GM18520 (cell line): Measurements from ENCODE around the gene TNIP3.
"Not testable (repeated sequence)": the region's sequence is repeated elsewhere in the genome, so short reads cannot be mapped to it uniquely, and the experiment has no call there.

ENCODE experiments used
- ATAC-seq: cut with Tn5 transposase; IDR thresholded peaks from one replicate; pipeline ENCODE4 v1.9.1; 2021; ENCODE audit not compliant: unreplicated experiment

TNIP3 gene

DNA sequence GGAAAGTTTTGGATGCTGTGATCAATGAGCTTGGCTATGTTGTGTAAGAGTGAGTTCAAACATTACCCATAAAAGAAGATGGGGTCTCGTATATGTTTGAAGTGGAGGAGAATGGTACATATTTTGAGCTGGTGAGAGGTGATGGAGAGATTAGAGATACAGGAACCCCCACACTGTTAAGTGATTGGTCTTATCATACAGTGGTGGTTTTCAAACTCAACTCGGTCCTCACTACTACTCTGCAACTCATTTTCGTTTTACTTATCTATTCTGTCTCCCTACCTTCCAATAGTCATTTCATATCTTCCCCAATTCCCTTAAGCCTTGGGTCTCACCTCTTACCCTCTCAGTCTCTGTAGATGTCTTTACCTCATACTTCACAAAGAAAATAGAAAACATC lies 16.4 kb upstream of the TNIP3 start:
- no peak for ATAC-seq

DNA sequence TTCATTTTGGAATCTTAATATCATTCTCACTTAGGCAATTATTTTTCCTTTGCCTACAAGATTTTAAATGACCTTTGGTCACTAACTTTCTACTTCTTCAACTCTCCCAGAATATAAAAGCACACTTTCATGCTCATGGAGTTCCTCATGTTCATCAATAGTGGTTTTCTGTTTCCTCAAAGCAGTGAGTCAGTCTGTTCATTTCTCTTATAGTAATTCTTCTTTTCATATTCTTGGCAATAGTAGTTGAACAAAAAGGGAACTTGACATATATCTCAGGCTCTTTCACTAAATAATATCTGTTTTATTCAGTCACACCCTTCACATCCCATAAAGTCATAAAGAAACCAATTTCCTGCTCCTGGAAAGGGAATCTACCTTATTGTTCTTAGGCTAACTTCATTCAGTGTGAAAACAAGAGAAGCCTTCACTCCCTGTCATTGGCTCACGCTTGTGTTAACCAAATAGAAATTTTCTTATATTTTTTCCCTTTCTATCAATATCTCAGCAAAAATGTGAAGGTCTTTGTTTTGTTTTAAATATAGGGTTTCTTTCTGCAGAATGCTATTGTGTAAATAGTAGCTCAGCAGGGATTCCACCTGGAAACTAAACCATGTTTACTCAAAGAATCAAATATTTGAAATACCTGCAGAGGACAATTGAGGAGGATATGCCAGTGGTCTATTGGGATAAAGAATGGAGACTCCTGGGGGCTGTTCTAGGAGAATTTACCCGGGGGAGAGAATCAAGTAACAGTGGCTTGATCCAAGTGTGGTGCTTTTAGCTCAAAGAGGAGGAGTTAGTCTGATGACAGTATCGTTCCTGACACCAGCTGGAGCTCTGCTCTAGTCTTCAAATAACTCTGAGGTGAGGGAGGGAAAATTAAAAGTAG lies 13.4 kb upstream of the TNIP3 start:
- no peak for ATAC-seq

DNA sequence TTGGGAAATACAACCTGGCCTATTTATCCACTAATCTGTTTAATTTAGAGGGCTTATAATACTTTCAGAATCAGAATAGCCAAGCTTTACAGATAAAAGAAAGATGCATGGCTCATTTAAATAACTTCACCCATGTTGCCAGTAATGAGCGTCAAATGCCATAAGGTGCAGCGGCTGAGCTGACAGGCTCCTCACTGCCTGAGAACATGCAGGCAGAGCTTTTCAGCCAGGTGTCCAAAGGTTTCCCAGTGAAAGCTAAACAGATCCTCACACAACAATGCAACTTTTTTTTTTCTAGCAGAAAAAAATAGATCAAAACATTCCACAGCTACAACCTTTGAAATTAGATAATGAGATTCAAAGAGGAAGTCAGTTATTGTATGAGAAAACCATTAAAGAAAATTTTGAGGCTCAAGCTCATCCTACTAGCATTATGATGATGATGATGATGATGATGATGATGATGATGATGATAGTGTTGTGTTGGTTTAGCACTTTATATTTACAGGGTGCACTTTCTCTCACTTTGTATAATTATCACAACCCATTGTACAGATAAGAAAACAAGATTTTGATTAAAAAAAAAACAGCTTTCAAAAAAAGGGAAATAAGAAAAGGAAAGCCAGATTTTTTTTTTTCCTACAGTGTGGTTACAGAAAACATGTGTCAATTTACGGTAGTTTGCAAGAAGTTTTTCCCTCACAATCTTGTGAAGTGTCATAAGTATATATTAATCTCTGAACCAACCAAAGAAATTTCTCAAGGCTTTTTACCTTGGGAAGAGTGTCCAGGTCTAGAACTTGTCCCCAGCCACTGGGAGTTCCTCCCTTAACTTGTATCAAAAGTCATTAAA lies 12.2 kb upstream of the TNIP3 start:
- ATAC-seq = no peak

DNA sequence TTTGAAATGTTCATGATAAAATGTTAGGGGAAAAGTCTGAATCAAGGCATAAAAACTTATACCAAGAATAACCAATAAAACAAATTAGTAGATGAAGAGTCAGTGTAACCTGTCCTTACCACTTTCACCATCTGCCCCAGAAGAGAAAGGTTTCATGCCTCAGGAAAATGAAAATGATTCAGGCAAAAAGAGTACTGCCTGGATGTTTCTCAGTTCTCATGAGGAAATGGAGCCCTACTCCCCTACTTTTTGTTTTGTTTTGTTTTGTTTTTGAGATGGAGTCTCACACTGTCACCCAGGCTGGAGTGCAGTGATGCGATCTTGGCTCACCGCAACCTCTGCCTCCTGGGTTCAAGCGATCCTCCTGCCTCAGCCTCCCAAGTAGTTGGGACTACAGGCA lies 7.4 kb upstream of the TNIP3 start:
- ATAC-seq = not testable (repeated sequence)

DNA sequence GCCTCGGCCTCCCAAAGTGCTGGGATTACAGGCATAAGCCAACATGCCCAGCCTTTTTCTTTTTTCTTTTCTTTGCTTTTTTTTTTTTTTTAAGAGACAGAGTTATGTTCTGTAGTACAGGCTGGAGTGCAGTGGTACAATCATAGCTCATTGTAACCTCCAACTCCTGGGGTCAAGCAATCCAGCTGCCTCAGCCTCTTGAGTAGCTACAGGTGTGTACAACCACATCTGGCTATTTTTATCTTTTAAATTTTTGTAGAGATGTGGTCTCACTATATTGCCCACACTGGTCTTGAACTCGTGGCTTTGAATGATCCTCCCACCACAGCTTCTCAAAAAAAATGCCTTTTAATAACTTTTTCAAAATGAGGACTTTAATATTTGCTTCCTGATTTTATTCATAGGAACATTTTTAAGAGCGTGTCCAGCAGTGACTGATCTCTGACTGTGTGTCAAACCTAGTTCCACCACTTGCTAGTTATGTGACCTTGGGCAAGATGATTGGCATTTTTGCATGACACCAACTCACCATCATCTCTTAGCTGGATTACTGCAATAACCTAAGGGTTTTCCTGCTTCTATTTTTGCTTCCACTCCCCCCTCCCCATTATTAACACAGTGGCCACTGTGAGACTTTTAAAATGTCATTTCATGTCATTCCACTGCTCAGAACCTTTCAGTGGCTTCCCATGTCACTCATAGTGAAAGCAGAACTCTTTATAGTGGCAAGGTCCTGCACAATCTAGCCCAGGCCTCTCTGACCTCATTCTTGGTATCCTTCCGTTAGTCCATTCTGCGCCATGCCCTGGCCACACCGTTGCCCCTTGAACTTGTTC lies 4.5 kb upstream of the TNIP3 start:
- peak; percentile 71 for ATAC-seq

DNA sequence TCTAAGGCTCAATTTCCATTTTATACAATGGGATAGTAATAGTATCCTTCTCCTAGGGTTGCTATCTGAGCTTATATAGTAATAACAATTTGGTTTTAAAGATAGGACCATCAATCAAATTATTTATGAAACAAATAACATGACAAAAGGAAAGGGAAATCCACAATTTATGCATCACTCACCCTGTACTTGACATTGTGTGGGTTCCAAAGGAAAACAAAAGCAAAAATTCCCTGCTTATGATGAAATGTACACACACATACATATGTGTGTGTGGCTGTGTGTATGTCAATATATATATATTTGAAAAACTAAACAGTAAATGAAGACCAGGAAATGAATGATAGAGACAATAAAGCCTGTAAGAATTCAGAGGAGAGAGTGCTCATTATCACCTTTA lies 2.9 kb upstream of the TNIP3 start:
- ATAC-seq = no peak

DNA sequence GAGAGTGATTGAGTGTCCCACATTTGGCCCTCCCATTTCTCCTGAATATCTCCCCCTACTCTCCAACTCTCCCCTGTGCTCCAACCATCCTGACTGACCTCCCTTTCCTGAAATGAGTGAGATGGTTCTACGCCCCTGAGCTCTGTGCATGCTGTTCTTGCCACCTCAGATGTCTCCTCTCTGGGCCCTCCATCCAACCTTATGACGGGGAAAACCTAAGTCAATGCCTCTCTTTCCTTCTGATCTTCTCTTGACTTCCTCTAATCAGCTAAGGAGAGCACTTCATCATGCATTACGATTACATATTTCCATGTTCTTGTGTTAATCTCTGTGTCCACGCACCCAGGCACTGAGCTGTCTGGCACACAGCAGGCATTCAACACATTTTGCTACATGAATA lies 1.1 kb upstream of the TNIP3 start:
- no peak for ATAC-seq

DNA sequence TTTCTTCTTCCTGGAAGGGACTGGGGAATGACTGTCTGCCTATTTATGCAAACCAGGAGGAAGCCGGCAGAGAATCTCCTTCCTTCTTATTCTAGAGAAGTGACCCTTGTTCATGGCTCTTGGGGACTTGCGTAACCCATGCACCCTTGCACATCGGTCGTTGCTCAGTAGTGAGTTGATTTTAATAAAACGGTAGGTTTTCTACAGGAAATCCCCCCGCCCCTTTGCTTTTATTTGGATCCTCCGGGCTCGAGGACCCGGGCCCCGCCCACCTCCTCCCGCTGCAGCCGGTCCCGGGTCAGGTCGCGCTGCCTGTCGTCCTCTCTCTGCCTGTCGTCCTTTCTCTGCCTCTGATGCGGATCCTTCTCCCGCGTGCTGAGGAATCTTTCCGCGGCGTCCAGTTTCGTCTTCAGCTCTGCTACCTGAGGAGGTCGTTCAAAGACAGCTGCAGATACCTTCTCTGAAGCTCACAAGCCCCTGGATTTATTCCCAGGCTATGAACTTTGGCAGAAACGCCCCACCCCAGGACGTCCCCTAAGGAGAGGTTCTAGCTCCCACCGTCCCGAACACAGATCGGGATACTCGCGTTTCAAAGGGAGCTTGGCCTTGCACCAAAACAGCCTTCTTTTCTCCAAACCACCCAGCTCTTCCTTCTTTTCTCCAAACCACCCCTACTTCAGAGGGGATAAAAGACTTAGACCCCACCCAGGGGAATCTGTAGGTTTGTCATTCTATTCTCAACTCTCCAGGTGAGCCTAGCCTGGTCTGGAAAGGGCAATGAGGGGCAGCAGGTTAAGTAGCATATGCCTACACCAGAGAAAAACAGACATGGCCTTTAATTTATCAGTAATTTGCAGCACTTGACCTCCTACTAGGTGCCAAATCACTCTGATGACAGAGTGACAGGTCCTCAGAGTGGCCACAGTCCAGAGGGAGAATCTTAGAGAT lies 7.0 kb downstream of the TNIP3 start:
- no peak for ATAC-seq

DNA sequence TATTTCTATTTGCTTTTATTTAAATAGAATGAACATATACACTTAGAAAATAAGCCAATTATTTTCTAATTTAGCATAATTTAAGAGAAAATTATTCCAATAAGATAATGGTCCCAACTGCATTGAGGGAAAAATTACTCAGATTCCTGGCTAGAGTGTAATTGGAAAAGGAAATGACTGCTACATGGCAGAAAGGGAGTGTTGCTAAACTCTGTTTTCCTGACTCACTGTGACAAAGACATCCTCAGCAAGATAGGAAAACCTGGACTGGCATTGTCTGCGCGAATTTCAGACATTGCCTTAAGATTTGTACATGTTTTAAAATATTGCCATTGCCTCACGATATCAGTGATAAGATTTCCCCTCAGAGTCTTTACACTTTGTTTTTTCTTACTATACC lies 8.2 kb downstream of the TNIP3 start:
- no peak for ATAC-seq

DNA sequence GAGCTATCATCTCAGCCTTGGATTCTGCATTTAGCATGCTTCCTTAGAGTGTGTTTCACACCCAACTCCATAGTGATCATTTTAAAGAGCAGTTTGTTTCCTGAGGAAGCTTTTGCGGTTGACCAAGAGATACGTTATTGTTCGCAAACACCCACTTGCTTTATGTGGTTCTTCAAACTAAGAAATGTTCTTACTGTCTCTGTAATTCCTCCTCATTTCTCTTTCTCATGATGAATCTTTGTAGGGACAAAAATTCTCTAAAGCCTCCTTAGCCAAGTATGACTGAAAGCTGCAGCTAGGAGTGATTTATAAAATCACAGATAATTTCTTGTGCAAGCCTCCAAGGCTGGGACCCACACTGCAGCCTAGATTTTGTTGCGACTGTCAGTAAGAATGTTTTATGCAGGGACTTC lies 10.0 kb downstream of the TNIP3 start:
- ATAC-seq = no peak

DNA sequence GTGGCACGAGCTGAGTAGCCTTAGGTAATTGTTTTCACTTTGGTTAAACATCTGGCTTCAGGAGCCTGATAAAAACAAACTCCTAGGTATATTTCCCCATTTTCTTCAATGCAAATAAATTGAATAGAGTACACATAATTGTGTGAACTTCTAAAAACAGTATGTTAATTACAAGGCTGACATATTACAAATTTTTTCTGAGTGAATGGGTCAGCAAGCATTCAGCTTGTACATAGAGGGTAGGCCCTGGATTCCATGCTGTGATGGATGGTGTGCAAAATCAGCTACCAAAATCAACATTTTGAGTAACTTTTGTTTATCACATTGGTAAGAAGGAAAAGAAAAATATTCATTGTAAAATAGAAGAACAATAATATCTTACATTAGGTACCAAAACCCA lies 12.2 kb downstream of the TNIP3 start:
- ATAC-seq = no peak

DNA sequence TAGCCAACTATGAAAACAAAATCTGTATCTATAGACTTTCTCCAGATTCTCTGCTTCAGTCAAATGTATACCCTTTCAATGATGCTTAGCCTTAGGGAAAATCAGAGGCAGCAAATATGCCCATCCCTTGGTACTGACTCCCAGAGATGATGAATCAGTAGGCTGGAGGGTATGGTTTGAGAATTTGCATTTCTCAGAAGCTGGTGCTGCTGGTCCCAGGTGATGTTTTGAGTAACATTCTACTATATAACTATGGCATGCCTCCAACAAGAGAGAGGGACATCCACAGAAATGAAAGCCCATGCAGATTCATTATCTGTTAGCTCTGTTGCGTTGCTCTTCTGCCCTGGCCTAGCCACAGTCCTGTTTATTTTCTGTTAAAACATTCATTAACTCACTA lies 13.6 kb downstream of the TNIP3 start:
- no peak for ATAC-seq

DNA sequence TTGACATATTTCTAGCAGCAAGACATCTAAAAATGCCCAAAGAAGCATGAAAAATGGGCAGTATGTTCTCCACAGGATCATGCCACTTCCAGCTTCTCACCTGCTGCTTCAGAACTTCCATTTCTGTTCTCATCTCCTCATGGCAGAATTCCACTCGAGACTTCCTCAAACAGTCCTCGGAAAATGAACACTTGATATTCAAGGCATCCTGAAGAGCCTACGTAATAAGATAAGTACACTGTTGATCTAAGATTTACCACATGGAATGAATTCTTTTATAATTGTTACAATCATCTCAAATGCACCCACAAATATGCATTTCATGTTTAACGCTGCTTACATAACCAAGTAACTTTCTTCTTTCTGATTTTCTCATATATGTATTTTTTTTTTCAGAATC lies 14.1 kb downstream of the TNIP3 start:
- no peak for ATAC-seq

DNA sequence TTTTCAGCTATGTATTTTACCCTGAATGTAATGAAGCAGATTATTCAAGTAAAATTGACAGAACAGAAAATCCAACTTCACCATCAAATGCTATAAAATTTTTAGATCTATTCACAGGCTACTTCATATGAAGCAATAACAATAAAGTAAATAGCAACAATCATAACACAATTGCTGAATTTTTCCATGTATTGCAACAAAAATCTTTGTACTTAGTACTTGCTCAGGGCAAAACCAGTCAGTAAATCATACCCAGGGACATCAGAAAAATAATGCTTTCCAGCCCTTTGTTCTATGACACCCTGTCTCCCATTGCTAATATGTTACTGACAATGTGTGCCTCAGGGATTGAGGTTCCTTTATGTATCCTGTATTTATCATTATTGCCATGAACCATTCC lies 15.5 kb downstream of the TNIP3 start:
- no peak for ATAC-seq

DNA sequence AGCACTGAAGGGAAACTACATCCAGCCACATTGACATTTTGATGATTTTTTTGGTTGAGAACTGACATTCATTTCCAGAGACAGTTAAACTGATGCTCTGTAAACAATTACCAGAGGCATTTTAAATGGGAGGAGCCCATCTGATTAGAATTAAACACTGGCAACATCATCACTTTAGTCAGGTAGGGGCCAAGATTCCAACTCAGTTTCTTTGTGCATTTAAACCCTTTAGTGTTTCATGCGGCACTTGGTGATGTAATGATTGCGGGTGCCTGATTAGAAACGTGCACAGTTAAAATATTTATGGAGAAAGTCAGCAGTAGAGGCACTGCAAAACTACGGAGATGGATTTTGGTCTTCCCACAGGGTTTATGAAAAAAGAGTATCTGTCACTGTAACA lies 16.1 kb downstream of the TNIP3 start:
- no peak for ATAC-seq

DNA sequence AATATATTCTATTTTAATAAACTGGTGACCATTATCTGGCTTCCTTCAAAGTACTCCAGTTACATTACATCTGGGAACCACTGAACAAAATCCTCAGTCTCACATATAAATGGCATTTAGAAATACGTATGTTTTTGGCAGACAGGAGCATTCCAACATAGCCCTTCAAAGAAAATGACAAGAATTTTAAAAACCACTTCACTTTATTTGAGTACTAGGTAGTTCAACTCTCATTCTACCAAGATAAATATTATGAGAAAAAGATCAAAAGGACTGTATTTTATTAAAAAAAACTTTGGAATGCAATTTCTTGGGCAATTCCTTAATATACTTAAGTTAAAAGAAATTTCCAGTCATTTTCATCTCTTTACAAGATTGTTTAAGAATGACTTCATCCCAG lies 17.6 kb downstream of the TNIP3 start:
- no peak for ATAC-seq

DNA sequence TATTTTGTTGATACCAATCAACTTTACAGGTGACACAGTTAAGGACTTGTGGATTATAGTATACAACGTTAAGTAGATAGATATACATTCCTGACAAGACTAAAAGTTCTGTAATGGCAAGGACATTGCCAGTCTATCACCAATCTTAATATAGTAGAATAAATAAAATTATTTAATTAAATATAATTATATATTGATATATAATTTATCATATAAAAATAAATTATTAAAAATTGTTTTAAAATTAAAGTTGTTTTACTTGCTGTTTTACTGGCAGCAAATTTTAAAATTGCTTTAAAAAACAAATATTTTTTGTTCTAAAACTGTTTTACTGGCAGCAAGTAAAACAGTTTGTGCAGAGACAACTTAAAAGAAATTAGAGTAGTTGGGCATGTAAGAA lies 18.7 kb downstream of the TNIP3 start:
- no peak for ATAC-seq

DNA sequence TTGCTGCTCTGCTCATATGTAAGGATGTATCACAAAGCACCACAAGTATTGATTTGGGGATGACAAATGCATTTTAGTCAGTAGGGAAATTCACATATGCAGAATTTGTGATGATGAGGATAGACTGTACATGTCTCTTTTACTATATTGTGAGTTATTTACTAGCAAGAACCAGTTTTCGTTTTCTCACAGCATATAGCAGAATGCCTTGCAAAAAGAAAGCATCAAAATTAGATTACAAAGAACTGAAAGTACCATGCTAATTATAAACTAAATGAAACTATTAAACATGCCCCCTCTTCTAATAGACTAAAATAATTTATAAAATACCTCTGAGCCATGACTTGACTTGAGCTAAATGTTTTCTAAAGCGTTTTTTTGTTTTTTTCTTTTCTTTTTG lies 20.1 kb downstream of the TNIP3 start:
- no peak for ATAC-seq

DNA sequence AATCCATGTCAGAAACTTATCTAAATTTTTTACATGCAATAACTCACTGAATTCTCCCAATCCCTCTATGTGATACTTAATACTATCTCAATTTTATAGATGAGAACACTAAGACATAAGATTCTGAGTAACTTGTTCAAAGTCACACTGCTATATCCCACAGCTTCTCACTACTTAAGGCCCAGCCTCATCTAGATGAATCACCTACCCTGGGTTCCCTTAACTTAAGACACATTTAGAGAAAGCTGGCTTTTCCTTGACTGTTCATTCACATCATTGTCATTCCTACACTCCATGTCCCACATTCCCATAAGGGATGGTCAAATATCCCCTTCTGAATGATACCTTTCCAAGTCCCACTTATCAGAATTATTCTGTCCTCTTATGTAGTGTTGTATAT lies 21.0 kb downstream of the TNIP3 start:
- no peak for ATAC-seq
